HG02884 (cell line): ENCODE measurements around the gene CDK5RAP1.
"Not testable (repeated sequence)": the region's sequence is repeated elsewhere in the genome, so short reads cannot be mapped to it uniquely, and the experiment has no call there.

Source experiments
- ATAC-seq: cut with Tn5 transposase; IDR thresholded peaks from one replicate; pipeline ENCODE4 v1.9.1; 2021; ENCODE audit warnings: mild to moderate bottlenecking, moderate library complexity; ENCODE audit not compliant: unreplicated experiment

CDK5RAP1 gene

DNA sequence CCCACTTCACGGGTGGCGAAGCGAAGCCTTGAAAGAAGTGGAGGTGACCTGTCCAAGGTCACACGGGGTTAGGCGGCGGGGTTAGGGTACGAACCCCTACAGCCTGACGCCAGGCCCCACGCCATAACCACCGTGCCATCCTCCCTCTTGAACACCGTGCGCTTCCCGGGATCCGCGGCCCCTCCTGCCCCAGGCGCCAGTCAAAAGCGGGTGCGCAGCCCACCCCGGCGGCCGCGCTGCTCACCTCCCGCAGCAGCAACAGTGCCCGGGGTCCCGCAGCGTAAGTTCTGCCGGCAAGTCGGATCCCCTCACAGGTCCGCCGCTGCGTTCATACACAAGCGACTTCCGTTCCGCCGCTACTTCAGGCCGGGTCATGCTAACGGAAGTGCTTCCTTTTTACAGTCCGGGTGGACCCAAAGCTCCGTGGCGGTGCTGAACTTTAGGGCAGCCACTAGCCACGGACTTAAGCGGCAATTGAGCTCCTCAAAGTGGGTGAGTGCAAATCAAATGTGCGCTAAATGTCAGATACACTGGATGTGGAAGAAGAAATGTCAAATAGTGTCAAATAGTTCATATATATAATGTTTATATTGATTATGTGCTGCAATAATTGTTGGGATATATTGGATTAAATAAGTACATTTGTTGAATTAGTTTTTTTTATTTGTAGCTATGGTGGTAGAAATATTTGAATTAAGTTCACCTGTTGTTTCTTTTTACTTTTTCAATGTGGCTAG, at the start of gene CDK5RAP1:
CDK5RAP1 (minus strand) TSS at position 336 of the 737 bp plus-strand sequence. CDS start 4,455 bp downstream, outside the sequence.
- ATAC-seq: peak; percentile 83

- ATAC-seq: no peak
Measured at GRCh38 chr20:33450867-33451266, 49.5 kb upstream of the CDK5RAP1 start.

DNA sequence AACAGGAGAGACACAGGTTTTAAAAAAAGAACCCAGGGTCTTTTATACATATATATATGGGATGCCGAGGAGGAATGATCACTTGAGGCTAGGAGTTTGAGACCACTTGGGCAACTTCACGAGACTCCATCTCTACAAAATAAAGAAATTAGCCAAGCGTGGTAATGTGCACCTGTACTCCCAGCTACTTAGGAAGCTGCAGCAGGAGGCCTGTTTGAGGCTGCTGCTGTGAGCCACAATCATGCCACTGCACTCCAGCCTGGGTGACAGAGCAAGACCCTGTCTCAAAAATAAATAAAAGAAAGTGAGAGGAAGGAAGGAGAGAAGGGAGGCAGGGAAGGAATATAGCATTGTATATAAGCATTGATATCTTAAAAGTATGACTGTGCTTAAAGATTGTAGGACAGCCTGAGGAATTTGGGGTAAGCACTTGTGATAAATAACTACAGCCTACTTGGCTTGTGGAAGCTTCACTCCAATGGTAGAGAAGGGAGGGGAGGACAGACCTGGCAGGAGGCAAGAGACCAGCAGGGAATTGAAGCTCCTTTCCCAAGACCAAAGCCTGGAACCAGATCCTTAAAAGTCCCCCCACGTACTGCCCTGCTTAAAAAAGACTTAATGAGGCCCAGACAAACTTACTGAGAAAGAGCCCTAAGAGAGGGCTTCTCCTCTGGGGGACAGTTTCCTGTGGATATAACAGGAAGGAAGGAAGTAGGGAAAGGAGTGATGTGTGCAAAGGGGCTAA, 44.7 kb upstream of the CDK5RAP1 start:
- ATAC-seq: no peak

GRCh38 chr20:33444797-33445560, 43.7 kb upstream of the CDK5RAP1 start:
- ATAC-seq: no peak

DNA sequence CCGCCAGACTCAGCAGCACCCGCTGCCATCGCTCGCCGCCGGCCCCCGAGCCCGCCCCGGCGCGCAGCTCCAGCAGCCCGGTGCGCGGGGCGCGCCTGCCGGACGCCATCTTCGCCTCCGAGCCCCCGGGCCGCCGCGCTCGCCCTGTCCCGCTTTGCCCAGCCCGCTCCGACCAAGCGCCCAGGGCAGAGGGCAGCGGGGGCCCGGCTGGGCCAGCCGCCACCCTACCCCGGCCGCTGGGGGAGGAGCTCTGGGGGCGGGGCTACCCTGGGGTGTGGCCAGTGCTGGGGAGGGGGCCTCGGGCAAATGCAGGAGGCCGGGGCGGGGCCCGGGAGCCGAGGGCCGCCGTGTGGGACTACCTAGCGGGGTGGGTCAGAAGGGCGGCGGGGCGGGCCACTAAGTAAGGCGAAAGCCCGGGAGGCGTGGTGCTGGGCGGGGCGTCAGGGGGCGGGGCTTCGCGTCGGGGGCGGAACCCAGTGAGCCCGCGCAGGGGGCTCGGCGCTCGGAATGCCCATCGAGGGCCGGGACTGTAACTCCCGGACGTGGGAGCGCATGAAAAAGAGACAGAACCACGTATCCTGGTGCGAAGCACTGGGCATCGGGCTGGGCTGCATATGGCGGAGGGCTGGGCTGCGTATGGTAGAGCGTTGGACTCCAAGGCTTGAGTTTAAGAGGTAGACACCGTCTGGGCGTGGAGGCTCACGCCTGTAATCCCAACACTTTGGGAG, 42.4 kb upstream of the CDK5RAP1 start, which contains the start of gene SNTA1:
SNTA1 (minus strand) TSS at position 252 of the 728 bp plus-strand sequence; CDS start at position 109, 143 bp downstream.
- peak; percentile 55 for ATAC-seq

GRCh38 chr20:33443006-33443511, 41.7 kb upstream of the CDK5RAP1 start:
- peak; percentile 9 for ATAC-seq

DNA sequence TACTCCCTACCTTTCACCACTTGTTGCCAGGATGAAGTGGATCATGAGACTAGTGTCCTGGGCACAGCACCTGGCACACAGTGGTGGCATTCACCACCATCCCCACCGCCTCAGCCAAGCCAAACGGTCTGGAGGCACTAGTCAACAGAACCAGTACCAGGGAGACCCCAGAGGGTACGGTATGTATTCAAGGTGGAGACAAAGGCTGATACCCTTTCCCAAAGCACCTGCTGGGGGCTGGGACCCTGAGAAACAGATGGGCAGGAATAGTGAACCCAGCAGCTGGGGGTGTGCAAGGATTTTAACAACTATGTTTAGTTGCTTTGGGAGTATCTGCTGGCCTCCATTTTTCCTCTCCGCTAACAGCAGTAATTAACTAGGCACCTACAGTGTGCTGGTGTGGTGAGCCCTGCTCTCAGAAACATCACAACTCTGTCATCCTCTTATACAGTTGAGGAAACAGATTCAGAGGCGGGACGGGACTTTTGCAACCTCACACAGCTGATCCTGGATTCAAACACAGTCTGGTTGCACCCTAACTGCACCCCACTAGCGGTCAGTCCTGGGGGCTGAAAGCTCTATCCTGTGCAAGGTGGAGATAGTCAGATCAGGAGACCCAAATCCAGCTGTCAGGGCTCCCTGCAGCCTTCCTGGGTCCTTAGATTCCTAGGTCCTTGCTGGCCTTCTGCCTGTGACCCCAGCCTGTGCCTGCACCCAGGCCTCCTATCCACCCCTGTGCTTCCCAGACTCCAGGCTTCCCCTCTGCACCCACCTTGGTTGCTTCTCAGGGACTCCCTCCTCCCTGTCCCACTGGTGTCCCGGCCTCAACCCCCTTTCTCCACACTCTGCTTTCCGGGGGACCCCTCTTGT, 41.1 kb upstream of the CDK5RAP1 start:
- ATAC-seq: no peak

DNA sequence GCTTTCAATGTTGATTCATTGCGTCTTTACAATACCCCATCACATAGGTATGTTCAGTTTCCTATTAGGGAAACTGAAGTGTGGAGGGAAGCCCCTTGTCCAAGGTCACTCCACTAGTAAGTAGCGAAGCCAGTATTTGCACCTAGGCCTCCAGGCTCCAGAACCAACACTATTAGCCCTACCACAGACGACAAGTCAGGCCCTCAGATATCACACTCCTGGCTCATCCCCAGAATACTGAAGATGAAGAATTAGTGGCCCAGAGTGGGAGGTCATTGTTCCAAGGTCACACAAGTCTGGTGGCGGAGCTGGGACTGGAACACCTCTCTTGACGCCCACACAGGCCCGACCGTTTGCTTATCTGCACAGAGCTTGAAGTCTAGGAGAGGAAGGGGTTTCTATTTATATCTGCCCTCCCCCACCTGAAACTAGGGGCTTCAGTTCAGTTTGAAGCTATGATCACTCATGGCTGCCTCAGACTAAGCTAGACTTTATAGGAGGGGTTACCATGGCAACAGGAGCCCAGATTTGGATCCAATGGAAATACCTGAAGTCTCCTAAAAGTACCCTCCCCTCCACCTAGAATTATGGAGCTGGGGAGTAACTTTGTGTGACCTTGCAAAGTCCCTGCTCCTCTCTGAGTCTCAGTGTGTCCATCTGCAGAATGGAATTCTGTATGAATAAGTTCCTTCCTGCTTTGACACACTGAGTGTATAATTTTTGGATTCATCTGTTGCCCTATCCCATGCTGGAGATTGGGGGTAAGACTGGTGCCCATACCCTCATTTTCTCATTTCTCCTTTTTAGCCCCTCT, 40.0 kb upstream of the CDK5RAP1 start:
- no peak for ATAC-seq

DNA sequence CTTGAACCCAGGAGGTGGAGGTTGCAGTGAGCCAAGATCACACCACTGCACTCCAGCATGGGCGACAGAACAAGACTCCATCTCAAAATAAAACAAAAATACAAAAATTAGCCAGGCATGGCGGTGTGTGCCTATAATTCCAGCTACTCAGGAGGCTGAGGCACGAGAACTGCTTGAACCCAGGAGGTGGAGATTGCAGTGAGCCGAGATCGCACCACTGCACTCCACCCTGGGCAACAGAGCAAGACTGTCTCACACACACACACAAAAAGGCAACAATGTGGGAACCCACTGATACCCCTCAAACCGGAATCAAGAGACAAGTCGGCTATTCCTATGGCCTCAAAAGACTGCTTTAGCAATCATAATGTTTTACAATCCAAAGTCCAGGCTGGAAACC, 39.2 kb upstream of the CDK5RAP1 start:
- ATAC-seq: not testable (repeated sequence)

DNA sequence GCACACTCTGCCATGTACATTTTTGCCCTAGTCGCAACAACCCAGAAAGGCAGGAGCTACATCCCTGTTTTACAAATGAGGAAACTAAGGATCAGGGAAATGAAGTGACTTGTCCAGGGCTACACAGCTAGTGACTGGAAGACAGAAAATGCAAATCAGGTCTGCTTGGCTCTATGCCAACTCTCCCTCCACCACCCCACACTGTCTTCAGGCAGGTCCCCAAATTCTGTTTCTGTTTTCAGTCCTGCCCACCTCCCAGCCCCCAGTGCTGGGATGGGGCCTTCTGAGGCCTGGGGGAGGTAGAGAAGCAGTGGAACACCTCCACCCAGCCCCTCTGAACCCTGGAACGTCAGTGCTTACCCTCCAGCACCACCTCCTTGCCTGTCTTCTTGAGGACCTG, 37.2 kb upstream of the CDK5RAP1 start:
- ATAC-seq: no peak

GRCh38 chr20:33437141-33437911, 36.0 kb upstream of the CDK5RAP1 start:
- ATAC-seq: no peak

GRCh38 chr20:33434434-33434833, 33.1 kb upstream of the CDK5RAP1 start:
- no peak for ATAC-seq

DNA sequence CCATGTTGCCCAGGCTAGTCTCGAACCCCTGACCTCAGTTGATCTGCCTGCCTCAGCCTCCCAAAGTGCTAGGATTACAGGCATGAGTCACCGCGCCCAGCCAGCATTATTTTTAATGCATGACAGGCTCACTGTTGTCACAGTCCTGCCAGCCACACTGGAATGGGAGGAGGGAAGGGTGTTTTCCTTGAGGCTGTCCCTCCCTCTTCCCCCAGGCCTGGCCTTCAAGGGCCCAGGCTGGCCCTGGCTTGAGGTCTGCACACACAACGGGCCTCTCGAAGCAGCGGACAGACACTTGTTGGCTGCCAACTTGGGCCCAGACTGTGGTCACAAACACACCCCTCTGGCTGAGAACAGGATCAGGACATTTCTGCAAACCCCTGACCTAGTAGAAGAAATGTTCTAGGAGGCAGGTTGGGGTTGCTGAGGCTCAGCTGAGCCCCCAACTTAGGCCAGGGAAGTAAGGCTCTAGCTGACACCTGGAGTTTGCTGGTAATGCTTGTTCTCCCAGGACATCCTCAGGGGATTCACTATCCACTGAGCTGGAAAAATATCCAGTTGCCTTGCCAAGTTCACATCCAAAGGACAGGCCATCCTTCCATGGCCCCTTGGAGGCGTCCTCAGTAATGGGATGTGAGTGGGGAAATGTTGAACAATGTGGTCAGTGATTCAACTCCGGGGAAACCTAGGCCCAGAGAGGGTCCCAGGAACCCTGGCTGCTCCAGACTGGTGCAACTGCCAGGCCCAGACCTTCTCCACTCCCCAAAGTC, 32.3 kb upstream of the CDK5RAP1 start:
- ATAC-seq: no peak

DNA sequence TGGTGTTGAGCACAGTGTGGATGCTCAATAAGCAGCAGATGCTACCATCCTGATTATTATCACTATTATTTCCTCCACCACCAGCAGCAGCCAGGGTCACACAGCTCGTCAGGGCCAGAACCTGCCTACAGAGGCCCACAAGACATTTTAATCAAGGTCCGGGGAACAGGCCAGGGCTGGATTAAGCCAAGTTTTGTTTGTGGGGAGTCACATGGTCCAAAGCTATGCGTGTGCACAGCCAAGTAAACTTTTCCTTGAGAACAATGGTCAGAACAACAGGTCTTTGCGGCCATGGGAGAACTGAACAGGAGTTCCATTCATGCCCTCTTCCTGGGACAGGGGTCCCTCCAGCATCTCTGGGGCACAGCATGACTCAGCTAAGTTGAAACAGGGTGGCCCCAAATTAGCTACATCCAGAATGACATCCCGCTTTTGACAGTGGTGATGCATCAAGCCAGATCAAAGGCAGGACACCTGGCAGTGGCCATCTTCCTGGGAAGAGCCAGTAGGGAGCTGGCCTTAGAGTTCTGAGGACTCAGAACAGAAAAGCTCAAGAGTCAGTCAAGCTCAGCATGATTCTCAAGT, 30.6 kb upstream of the CDK5RAP1 start:
- ATAC-seq: no peak

DNA sequence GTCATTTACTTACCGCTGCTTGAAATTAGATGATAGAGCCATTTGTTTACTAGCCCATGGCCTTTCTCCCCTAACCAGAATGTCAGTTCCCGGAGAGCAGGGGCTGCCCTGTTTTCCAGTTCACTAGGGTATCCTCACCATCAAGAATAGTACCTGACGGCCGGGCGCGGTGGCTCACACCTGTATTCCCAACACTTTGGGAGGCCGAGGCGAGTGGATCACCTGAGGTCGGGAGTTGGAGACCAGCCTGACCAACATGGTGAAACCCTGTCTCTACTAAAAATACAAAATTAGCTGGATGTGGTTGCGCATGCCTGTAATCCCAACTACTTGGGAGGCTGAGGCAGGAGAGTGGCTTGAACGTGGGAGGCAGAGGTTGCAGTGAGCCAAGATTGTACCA, 22.6 kb upstream of the CDK5RAP1 start:
- not testable (repeated sequence) for ATAC-seq

GRCh38 chr20:33423141-33423834, 22.0 kb upstream of the CDK5RAP1 start:
- ATAC-seq: no peak
